Osteoblast (primary cell): ENCODE measurements around the gene FGD5. TPM values are rescaled to one million over a fixed set of nuclear protein-coding genes. Genes with fewer than 3 reads are reported as not detected.

ENCODE experiments used
- DNase-seq: peaks from one replicate; pipeline ENCODE4 v3.0.0; 2011; ENCODE audit warnings: low spot score, mixed read lengths; ENCODE audit not compliant: insufficient read length; ENCODE audit errors: missing footprints
- H2AFZ ChIP-seq: 2 replicates; pipeline ENCODE4 v1.6.0; 2011; ENCODE audit warnings: mild to moderate bottlenecking, low read length
- H3K27ac ChIP-seq: 2 replicates; pipeline ENCODE4 v1.5.1; 2011; ENCODE audit warnings: mild to moderate bottlenecking, low read depth, low read length, moderate library complexity
- H3K27me3 ChIP-seq: 2 replicates; pipeline ENCODE4 v1.6.0; 2012; ENCODE audit warnings: mild to moderate bottlenecking, control low read depth, inconsistent platforms, low read length, moderate library complexity; ENCODE audit not compliant: insufficient read depth
- H3K36me3 ChIP-seq: 2 replicates; pipeline ENCODE4 v1.5.1; 2011; ENCODE audit warnings: mild to moderate bottlenecking, low read length, control low read depth, moderate library complexity; ENCODE audit not compliant: insufficient read depth
- H3K4me1 ChIP-seq: 2 replicates; pipeline ENCODE4 v1.5.1; 2011; ENCODE audit warnings: mild to moderate bottlenecking, low read length, control low read depth, moderate library complexity; ENCODE audit not compliant: insufficient read depth
- H3K4me2 ChIP-seq: 2 replicates; pipeline ENCODE4 v1.6.0; 2011; ENCODE audit warnings: mild to moderate bottlenecking, low read length; ENCODE audit not compliant: insufficient read depth
- H3K4me3 ChIP-seq: fragments of 200-600 bp; sonication (generic); 3 replicates; pipeline ENCODE4 v1.5.1; 2012; ENCODE audit warnings: mild to moderate bottlenecking, low read length, inconsistent platforms; ENCODE audit not compliant: insufficient read depth
- H3K79me2 ChIP-seq: 2 replicates; pipeline ENCODE4 v1.6.0; 2012; ENCODE audit warnings: mild to moderate bottlenecking, low read length, control low read depth, inconsistent platforms; ENCODE audit not compliant: insufficient read depth
- H3K9me3 ChIP-seq: 2 replicates; pipeline ENCODE4 v1.5.1; 2011; ENCODE audit warnings: low read depth, low read length, control low read depth
- H4K20me1 ChIP-seq: 2 replicates; pipeline ENCODE4 v1.6.0; 2012; ENCODE audit warnings: mild to moderate bottlenecking, low read length, control low read depth; ENCODE audit not compliant: insufficient read depth
- total RNA-seq: library from RNA; depleted of rRNA; stranded (reverse); fragments of >200 nt; gene quantifications from 2 replicates; pipeline ENCODE4 v1.2.3, GENCODE V29; 2012
- TF ChIP-seq, protein P1 (sequence below): IDR thresholded peaks from 2 replicates; pipeline ENCODE4 v1.5.1; 2011; ENCODE audit warnings: mild to moderate bottlenecking, low read depth, low read length, moderate library complexity; ENCODE audit errors: extremely low read depth

FGD5 gene
- total RNA-seq, 1 donor, result under 0.01 TPM

GRCh38 chr3:14871456-14872200, 52.9 kb downstream of the FGD5 start:
- H3K4me1 ChIP-seq, result no peaks in the 10 kb centered on the region
- no peaks in the 10 kb centered on the region for H3K9me3 ChIP-seq
- H3K36me3 ChIP-seq, result no peaks in the 10 kb centered on the region
- no peak overlapping the region for H3K4me3 ChIP-seq
- no peak overlapping the region for H3K4me2 ChIP-seq
- no peak overlapping the region for H3K27ac ChIP-seq
- H3K79me2 ChIP-seq, result no peaks in the 10 kb centered on the region
- no peaks in the 10 kb centered on the region for H3K27me3 ChIP-seq
- H2AFZ ChIP-seq, result no peak overlapping the region
- no peak for DNase-seq
- no peaks in the 10 kb centered on the region for H4K20me1 ChIP-seq
- TF ChIP-seq, protein P1, sequence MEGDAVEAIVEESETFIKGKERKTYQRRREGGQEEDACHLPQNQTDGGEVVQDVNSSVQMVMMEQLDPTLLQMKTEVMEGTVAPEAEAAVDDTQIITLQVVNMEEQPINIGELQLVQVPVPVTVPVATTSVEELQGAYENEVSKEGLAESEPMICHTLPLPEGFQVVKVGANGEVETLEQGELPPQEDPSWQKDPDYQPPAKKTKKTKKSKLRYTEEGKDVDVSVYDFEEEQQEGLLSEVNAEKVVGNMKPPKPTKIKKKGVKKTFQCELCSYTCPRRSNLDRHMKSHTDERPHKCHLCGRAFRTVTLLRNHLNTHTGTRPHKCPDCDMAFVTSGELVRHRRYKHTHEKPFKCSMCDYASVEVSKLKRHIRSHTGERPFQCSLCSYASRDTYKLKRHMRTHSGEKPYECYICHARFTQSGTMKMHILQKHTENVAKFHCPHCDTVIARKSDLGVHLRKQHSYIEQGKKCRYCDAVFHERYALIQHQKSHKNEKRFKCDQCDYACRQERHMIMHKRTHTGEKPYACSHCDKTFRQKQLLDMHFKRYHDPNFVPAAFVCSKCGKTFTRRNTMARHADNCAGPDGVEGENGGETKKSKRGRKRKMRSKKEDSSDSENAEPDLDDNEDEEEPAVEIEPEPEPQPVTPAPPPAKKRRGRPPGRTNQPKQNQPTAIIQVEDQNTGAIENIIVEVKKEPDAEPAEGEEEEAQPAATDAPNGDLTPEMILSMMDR, result no peak

DNA sequence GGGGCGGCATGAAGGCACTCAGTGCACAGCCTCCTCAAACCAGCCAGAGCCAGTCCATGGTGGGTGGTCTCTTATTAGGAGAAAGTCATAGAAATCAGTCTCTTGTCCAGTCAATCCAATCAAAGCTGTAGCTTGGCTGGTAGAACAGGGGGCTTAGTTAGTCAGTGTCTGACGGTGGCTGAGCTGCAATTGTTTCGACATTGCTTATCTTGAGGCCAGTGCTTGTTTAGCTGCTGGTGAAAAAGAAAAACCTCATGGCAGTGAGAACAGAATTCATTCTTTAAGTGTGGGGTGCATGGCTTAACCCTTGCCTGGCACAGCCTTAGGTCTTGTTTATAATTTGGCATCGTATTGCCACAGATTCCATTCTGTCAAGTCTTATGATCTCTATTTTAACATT, 53.9 kb downstream of the FGD5 start:
- Histone ChIP-seq H3K4me2 (no peak overlapping the region), H3K9me3 (no peaks in the 10 kb centered on the region), H3K27me3 (no peaks in the 10 kb centered on the region), H3K36me3 (no peaks in the 10 kb centered on the region), H2AFZ (no peak overlapping the region), H4K20me1 (no peaks in the 10 kb centered on the region), H3K4me1 (no peaks in the 10 kb centered on the region), H3K4me3 (no peak overlapping the region), H3K79me2 (no peaks in the 10 kb centered on the region), H3K27ac (no peak overlapping the region)
- DNase-seq, result no peak
- TF ChIP-seq, protein P1, result no peak

DNA sequence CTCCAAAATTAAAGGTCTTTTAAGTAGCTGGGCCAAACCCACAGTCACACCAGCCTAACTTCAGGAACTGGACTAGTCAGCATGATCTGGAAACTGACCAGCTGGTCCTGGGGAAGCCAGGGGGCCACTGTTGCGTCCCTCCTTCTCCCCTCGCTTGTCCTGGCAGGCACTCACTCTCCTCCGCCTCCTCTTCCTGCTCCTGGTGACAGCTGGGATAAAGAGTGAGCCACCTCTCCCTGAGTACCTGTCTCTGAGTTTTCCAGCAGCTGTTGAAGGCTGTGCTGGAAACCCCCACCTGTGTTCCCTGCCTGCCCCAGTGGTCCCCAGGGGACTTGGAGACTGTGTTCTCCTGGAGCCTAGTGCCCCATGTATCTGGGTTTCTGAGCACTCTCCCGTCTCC, 56.0 kb downstream of the FGD5 start:
- Histone ChIP-seq H4K20me1 (no peaks in the 10 kb centered on the region), H3K9me3 (no peaks in the 10 kb centered on the region)

DNA sequence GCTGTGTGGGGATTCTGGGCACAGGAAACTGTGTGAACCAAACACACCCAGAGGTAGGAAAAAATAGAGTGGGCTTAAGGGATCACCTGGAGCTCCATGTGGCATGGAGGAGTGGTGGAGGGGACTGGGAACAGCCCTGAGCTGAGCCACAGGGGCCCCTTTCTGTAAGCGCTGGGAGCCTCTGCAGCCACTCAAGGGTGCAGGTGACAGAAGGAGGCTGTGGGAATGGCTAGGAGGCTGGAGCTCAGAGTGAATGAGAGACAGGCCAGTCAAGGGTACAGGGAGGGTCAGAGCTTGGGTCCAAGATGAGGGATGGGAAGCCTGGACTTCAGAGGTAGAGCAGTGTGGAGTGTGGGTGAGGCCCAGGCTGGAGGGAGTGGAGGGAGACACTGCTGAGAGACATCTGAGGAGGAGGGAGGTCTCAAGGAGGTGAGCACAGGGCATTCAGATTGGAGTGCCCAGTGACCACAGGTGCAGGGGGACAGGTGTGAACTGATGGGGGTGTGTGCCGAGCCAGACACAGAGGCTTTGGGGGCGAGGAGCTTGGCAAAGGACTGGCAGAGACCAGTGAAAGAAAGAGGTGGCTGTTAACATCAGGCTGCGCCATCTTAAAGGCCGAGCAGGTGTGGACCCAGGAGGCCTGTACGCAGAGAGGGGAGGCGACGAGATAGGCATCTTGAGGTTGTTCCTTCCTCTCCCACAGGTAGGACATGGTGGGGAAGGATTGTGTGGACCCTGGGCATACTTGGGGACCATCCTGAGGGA, 56.8 kb downstream of the FGD5 start:
- DNase-seq, result no peak
- Histone ChIP-seq H3K4me2 (no peak overlapping the region), H3K27me3 (no peaks in the 10 kb centered on the region), H3K4me3 (no peak overlapping the region), H3K4me1 (no peaks in the 10 kb centered on the region), H2AFZ (no peak overlapping the region), H3K9me3 (no peaks in the 10 kb centered on the region), H4K20me1 (no peaks in the 10 kb centered on the region), H3K27ac (no peak overlapping the region), H3K36me3 (no peaks in the 10 kb centered on the region), H3K79me2 (no peaks in the 10 kb centered on the region)
- TF ChIP-seq, protein P1, result no peak

More for the DNA sequence above, 56.0 kb downstream of the FGD5 start:
- TF ChIP-seq, protein P1, result no peak
- H3K4me3 ChIP-seq, result no peak overlapping the region
- H2AFZ ChIP-seq, result no peak overlapping the region
- H3K27ac ChIP-seq, result no peak overlapping the region
- no peaks in the 10 kb centered on the region for H3K4me1 ChIP-seq
- no peak overlapping the region for H3K4me2 ChIP-seq
- DNase-seq, result no peak
- H3K79me2 ChIP-seq, result no peaks in the 10 kb centered on the region
- no peaks in the 10 kb centered on the region for H3K36me3 ChIP-seq
- H3K27me3 ChIP-seq, result no peaks in the 10 kb centered on the region
